Effector memory CD4-positive, alpha-beta T cell (primary cell): ENCODE measurements around the gene DOCK3.

Experiments
- DNase-seq, 3 donors: peaks; one replicate each; pipeline ENCODE4 v3.0.0-alpha.2; 2020
- H3K27ac ChIP-seq: 2 replicates; pipeline ENCODE4 v1.7.0; 2013; ENCODE audit warnings: mild to moderate bottlenecking, low read length, moderate library complexity; ENCODE audit not compliant: insufficient read depth, poor library complexity, severe bottlenecking
- H3K27me3 ChIP-seq: replicated peaks from 2 replicates; pipeline ENCODE4 v1.7.0; 2013; ENCODE audit warnings: mild to moderate bottlenecking, low read length; ENCODE audit not compliant: insufficient read depth, control insufficient read depth, poor library complexity, severe bottlenecking
- H3K36me3 ChIP-seq: 2 replicates; pipeline ENCODE4 v1.7.0; 2013; ENCODE audit warnings: mild to moderate bottlenecking, low read length, moderate library complexity; ENCODE audit not compliant: control insufficient read depth, insufficient read depth
- H3K4me1 ChIP-seq: 2 replicates; pipeline ENCODE4 v1.7.0; 2013; ENCODE audit warnings: low read length, mild to moderate bottlenecking; ENCODE audit not compliant: control insufficient read depth, insufficient read depth, poor library complexity, severe bottlenecking
- H3K4me3 ChIP-seq: 2 replicates; pipeline ENCODE4 v1.7.0; 2013; ENCODE audit warnings: low read length, low read depth, mild to moderate bottlenecking; ENCODE audit not compliant: insufficient read depth, poor library complexity, severe bottlenecking
- H3K9me3 ChIP-seq: 2 replicates; pipeline ENCODE4 v1.7.0; 2013; ENCODE audit warnings: mild to moderate bottlenecking, low read length, moderate library complexity; ENCODE audit not compliant: control insufficient read depth

The DOCK3 gene

GRCh38 chr3:50649451-50649931 lies 25.2 kb upstream of the DOCK3 start:
- Histone ChIP-seq H3K9me3 (no peaks in the 10 kb centered on the region), H3K27me3 (no peaks in the 10 kb centered on the region), H3K27ac (no peak overlapping the region), H3K36me3 (peaks cover 49% of the 10 kb centered on the region), H3K4me3 (no peak overlapping the region), H3K4me1 (no peaks in the 10 kb centered on the region)
- DNase-seq: no peak

- Histone ChIP-seq H3K36me3 (peaks cover 44% of the 10 kb centered on the region), H3K9me3 (no peaks in the 10 kb centered on the region), H3K27ac (no peak overlapping the region), H3K4me3 (no peak overlapping the region), H3K4me1 (no peaks in the 10 kb centered on the region), H3K27me3 (no peaks in the 10 kb centered on the region)
- no peak for DNase-seq
These were observed 24.7 kb upstream of the DOCK3 start for GRCh38 chr3:50650018-50650417.

GRCh38 chr3:50651445-50651844 lies 23.3 kb upstream of the DOCK3 start:
- no peaks in the 10 kb centered on the region for H3K9me3 ChIP-seq
- H3K27me3 ChIP-seq: no peaks in the 10 kb centered on the region
- H3K27ac ChIP-seq: no peak overlapping the region
- no peaks in the 10 kb centered on the region for H3K4me1 ChIP-seq
- DNase-seq: no peak
- H3K36me3 ChIP-seq: peaks cover 30% of the 10 kb centered on the region
- H3K4me3 ChIP-seq: no peak overlapping the region

GRCh38 chr3:50651920-50652529 lies 22.7 kb upstream of the DOCK3 start:
- Histone ChIP-seq H3K36me3 (peaks cover 24% of the 10 kb centered on the region), H3K9me3 (no peaks in the 10 kb centered on the region), H3K27me3 (no peaks in the 10 kb centered on the region), H3K4me3 (no peak overlapping the region), H3K27ac (no peak overlapping the region), H3K4me1 (no peaks in the 10 kb centered on the region)
- DNase-seq: no peak

- peak; percentile 14 to 34 (median 26) for DNase-seq
- Histone ChIP-seq H3K9me3 (no peaks in the 10 kb centered on the region), H3K4me3 (no peak overlapping the region), H3K4me1 (no peaks in the 10 kb centered on the region), H3K27ac (no peak overlapping the region), H3K36me3 (peaks cover 18% of the 10 kb centered on the region), H3K27me3 (no peaks in the 10 kb centered on the region)
These were observed 22.0 kb upstream of the DOCK3 start for GRCh38 chr3:50652709-50653108.

GRCh38 chr3:50653937-50654595 lies 20.7 kb upstream of the DOCK3 start:
- Histone ChIP-seq H3K36me3 (peaks cover 4% of the 10 kb centered on the region), H3K4me3 (no peak overlapping the region), H3K27ac (no peak overlapping the region), H3K27me3 (no peaks in the 10 kb centered on the region), H3K9me3 (no peaks in the 10 kb centered on the region), H3K4me1 (no peaks in the 10 kb centered on the region)
- no peak for DNase-seq

- Histone ChIP-seq H3K36me3 (no peaks in the 10 kb centered on the region), H3K4me1 (no peaks in the 10 kb centered on the region), H3K4me3 (no peak overlapping the region), H3K27ac (no peak overlapping the region), H3K27me3 (no peaks in the 10 kb centered on the region), H3K9me3 (no peaks in the 10 kb centered on the region)
- DNase-seq: no peak
These were observed 19.5 kb upstream of the DOCK3 start for GRCh38 chr3:50655009-50655830.

- Histone ChIP-seq H3K27me3 (no peaks in the 10 kb centered on the region), H3K9me3 (no peaks in the 10 kb centered on the region), H3K36me3 (no peaks in the 10 kb centered on the region), H3K4me3 (no peak overlapping the region), H3K27ac (no peak overlapping the region), H3K4me1 (no peaks in the 10 kb centered on the region)
- DNase-seq: no peak
These were observed 18.1 kb upstream of the DOCK3 start for GRCh38 chr3:50656417-50657195.

GRCh38 chr3:50657407-50657806 lies 17.3 kb upstream of the DOCK3 start:
- Histone ChIP-seq H3K27me3 (no peaks in the 10 kb centered on the region), H3K9me3 (no peaks in the 10 kb centered on the region), H3K36me3 (no peaks in the 10 kb centered on the region), H3K4me1 (no peaks in the 10 kb centered on the region), H3K4me3 (no peak overlapping the region), H3K27ac (no peak overlapping the region)
- DNase-seq: no peak
